H1 (cell line): ENCODE measurements around the gene PLPP4. TPM values are rescaled to one million over a fixed set of nuclear protein-coding genes. Genes with fewer than 3 reads are reported as not detected.
A peak's percentile ranks its signal among the peaks of the same experiment; 100 is the strongest.

Source experiments
- CTCF ChIA-PET: fragments of 300-600 bp; sonication (Branson Sonifier 250); formaldehyde crosslinking; loops from one replicate; lab custom pipeline; 2021; ENCODE audit not compliant: partially characterized antibody; lab: Charles Lee
- POLR2A ChIA-PET: fragments of 300-600 bp; sonication (Branson Sonifier 250); formaldehyde crosslinking; loops from one replicate; lab custom pipeline; 2021; ENCODE audit warnings: inconsistent platforms; ENCODE audit not compliant: partially characterized antibody; lab: Charles Lee
- DNase-seq, 2 experiments: peaks; one replicate each; pipeline versions ENCODE4 v3.0.0 to v3.0.0-alpha.2; 2010 to 2022; ENCODE audit warnings: low spot score in 2 of 2, low read depth in 1 of 2, mixed read lengths in 1 of 2
- FAIRE-seq: peaks from 2 replicates; lab custom pipeline; 2011; peaks lifted over from hg19 to GRCh38; lab: Jason Lieb, UNC
- H2AFZ ChIP-seq: 2 replicates; pipeline ENCODE4 v1.8.1; 2012; ENCODE audit warnings: low read length, inconsistent platforms
- H2AK5ac ChIP-seq: 2 replicates; pipeline ENCODE4 v1.6.1; 2013; ENCODE audit warnings: low read depth, low read length
- H2BK120ac ChIP-seq: replicated peaks from 2 replicates; pipeline ENCODE3; 2013; ENCODE audit warnings: low read depth, low read length, inconsistent platforms
- H2BK12ac ChIP-seq: 2 replicates; pipeline ENCODE4 v1.6.1; 2013; ENCODE audit warnings: low read depth, low read length
- H2BK15ac ChIP-seq: 2 replicates; pipeline ENCODE4 v1.6.1; 2013; ENCODE audit warnings: low read length
- H2BK20ac ChIP-seq: 2 replicates; pipeline ENCODE4 v1.6.1; 2013; ENCODE audit warnings: low read length
- H2BK5ac ChIP-seq: 2 replicates; pipeline ENCODE4 v1.6.1; 2013; ENCODE audit warnings: low read depth, low read length
- H3K14ac ChIP-seq: 2 replicates; pipeline ENCODE4 v1.6.1; 2013; ENCODE audit warnings: inconsistent platforms; ENCODE audit not compliant: insufficient read length
- H3K18ac ChIP-seq: 2 replicates; pipeline ENCODE4 v1.6.1; 2013; ENCODE audit warnings: low read length; ENCODE audit errors: extremely low read depth
- H3K23ac ChIP-seq: 2 replicates; pipeline ENCODE4 v1.6.1; 2013; ENCODE audit warnings: inconsistent platforms; ENCODE audit not compliant: insufficient read length
- H3K23me2 ChIP-seq: 2 replicates; pipeline ENCODE4 v1.6.1; 2013; ENCODE audit warnings: low read depth, low read length
- H3K27ac ChIP-seq: 2 replicates; pipeline ENCODE4 v1.6.1; 2011; ENCODE audit warnings: low read depth, low read length, inconsistent platforms
- H3K27me3 ChIP-seq, 4 experiments: replicated peaks in 1 of 4; 1 replicate in 1 of 4; 2 replicates in 3 of 4; pipeline versions ENCODE4 v1.6.1 to v1.8.1; 2011 to 2013; ENCODE audit warnings: low read length in 3 of 4, mild to moderate bottlenecking in 3 of 4, inconsistent platforms in 2 of 4, mixed read lengths in 2 of 4, moderate library complexity in 1 of 4; ENCODE audit not compliant: control insufficient read depth in 3 of 4, insufficient read depth in 3 of 4; ENCODE audit errors: extremely low read depth in 1 of 4
- H3K36me3 ChIP-seq, 4 experiments: 2 replicates each; pipeline versions ENCODE4 v1.6.1 to v1.8.1; 2011 to 2013; ENCODE audit warnings: mild to moderate bottlenecking in 4 of 4, low read length in 3 of 4, moderate library complexity in 2 of 4, control low read depth in 1 of 4, inconsistent platforms in 1 of 4; ENCODE audit not compliant: insufficient read depth in 4 of 4, control insufficient read depth in 2 of 4
- H3K4ac ChIP-seq: replicated peaks from 2 replicates; pipeline ENCODE3; 2013; ENCODE audit warnings: low read length, low read depth, mixed read lengths, inconsistent platforms; ENCODE audit not compliant: insufficient read length
- H3K4me1 ChIP-seq, 4 experiments: replicated peaks in 1 of 4; 1 replicate in 1 of 4; 2 replicates in 3 of 4; pipeline versions ENCODE4 v1.6.1 to v1.8.1; 2011 to 2013; ENCODE audit warnings: low read length in 3 of 4, inconsistent platforms in 2 of 4, mixed read lengths in 1 of 4; ENCODE audit not compliant: insufficient read depth in 4 of 4, control insufficient read depth in 3 of 4
- H3K4me2 ChIP-seq, 2 experiments: 2 replicates each; pipeline versions ENCODE4 v1.6.1 to v1.8.1; 2011 to 2013; ENCODE audit warnings: low read depth in 2 of 2, low read length in 2 of 2, control low read depth in 1 of 2, inconsistent platforms in 1 of 2, mild to moderate bottlenecking in 1 of 2; ENCODE audit not compliant: insufficient read depth in 1 of 2
- H3K4me3 ChIP-seq, 4 experiments: fragments of 200-600, 300-600 bp in 1 of 4; sonication (generic), shearing (Covaris generic), sonication (Bioruptor Twin) in 1 of 4; 2 replicates each; pipeline versions ENCODE4 v1.5.1 to v1.8.1; 2011 to 2016; ENCODE audit warnings: low read length in 4 of 4, low read depth in 3 of 4, control low read depth in 2 of 4, inconsistent platforms in 2 of 4, mild to moderate bottlenecking in 2 of 4, mixed read lengths in 1 of 4, moderate library complexity in 1 of 4; ENCODE audit not compliant: insufficient read depth in 2 of 4; ENCODE audit errors: extremely low read depth in 1 of 4
- H3K56ac ChIP-seq: replicated peaks from 2 replicates; pipeline ENCODE3; 2013; ENCODE audit warnings: low read depth, mild to moderate bottlenecking, mixed read lengths, low read length, inconsistent platforms; ENCODE audit not compliant: insufficient read length
- H3K79me1 ChIP-seq: 2 replicates; pipeline ENCODE4 v1.6.1; 2013; ENCODE audit warnings: low read depth, low read length, control low read depth
- H3K79me2 ChIP-seq, 2 experiments: 2 replicates each; pipeline versions ENCODE4 v1.6.1 to v1.8.1; 2012 to 2013; ENCODE audit warnings: low read length in 2 of 2, mild to moderate bottlenecking in 2 of 2, inconsistent platforms in 1 of 2; ENCODE audit not compliant: insufficient read depth in 2 of 2, control insufficient read depth in 1 of 2
- H3K9ac ChIP-seq, 4 experiments: replicated peaks in 1 of 4; 1 replicate in 1 of 4; 2 replicates in 3 of 4; pipeline versions ENCODE4 v1.6.1 to v1.8.1; 2011 to 2013; ENCODE audit warnings: low read depth in 3 of 4, low read length in 3 of 4, control low read depth in 2 of 4, mild to moderate bottlenecking in 2 of 4, moderate library complexity in 2 of 4, inconsistent platforms in 1 of 4; ENCODE audit errors: extremely low read depth in 1 of 4
- H3K9me3 ChIP-seq, 2 experiments: 2 replicates each; pipeline versions ENCODE4 v1.6.1 to v1.8.1; 2012 to 2013; ENCODE audit warnings: mild to moderate bottlenecking in 2 of 2, moderate library complexity in 2 of 2, control low read depth in 1 of 2, inconsistent platforms in 1 of 2, low read depth in 1 of 2, low read length in 1 of 2, mixed read lengths in 1 of 2; ENCODE audit not compliant: insufficient read depth in 2 of 2
- H4K20me1 ChIP-seq, 2 experiments: replicated peaks in 1 of 2; 2 replicates each; pipeline versions ENCODE3 to v1.8.1; 2011 to 2013; ENCODE audit warnings: inconsistent platforms in 2 of 2, low read length in 2 of 2, mild to moderate bottlenecking in 1 of 2; ENCODE audit not compliant: insufficient read depth in 2 of 2, control insufficient read depth in 1 of 2
- H4K5ac ChIP-seq: 2 replicates; pipeline ENCODE4 v1.6.1; 2013; ENCODE audit warnings: low read length, low read depth, mixed read lengths, inconsistent platforms; ENCODE audit not compliant: insufficient read length
- H4K8ac ChIP-seq: 2 replicates; pipeline ENCODE4 v1.8.0; 2013; ENCODE audit warnings: mild to moderate bottlenecking, moderate library complexity, low read length, inconsistent platforms; ENCODE audit not compliant: insufficient read depth; ENCODE audit errors: extremely low read depth
- H4K91ac ChIP-seq: replicated peaks from 2 replicates; pipeline ENCODE3; 2013; ENCODE audit warnings: low read length, mixed read lengths, inconsistent platforms; ENCODE audit not compliant: insufficient read length
- BCL11A ChIP-seq, 2 experiments: IDR thresholded peaks; one replicate each; pipeline ENCODE4 v1.6.1; 2011; ENCODE audit warnings: low read depth in 2 of 2, low read length in 2 of 2, mild to moderate bottlenecking in 2 of 2
- CHD2 ChIP-seq: IDR thresholded peaks from 2 replicates; pipeline ENCODE4 v1.6.1; 2012; ENCODE audit warnings: low read length, improper control_type of control experiment
- GABPA ChIP-seq: IDR thresholded peaks from 2 replicates; pipeline ENCODE4 v1.6.1; 2011; ENCODE audit warnings: mild to moderate bottlenecking, low read length, moderate library complexity, borderline replicate concordance; ENCODE audit not compliant: insufficient read depth
- KDM1A ChIP-seq: fragments of 200-600, 300-600 bp; sonication (generic); IDR thresholded peaks from 2 replicates; pipeline ENCODE4 v1.7.1; 2016; ENCODE audit warnings: mild to moderate bottlenecking, low read length, borderline replicate concordance
- MAFK ChIP-seq: IDR thresholded peaks from 2 replicates; pipeline ENCODE4 v1.6.1; 2012; ENCODE audit warnings: low read depth, mild to moderate bottlenecking, improper control_type of control experiment, low read length
- RNF2 ChIP-seq: fragments of 200-900, 300-1000 bp; sonication (generic); IDR thresholded peaks from 2 replicates; pipeline ENCODE4 v1.7.1; 2016; ENCODE audit warnings: borderline replicate concordance, low read depth, mild to moderate bottlenecking, antibody characterized with exemption, low read length; ENCODE audit not compliant: poor library complexity, severe bottlenecking; ENCODE audit errors: missing control alignments
- SP1 ChIP-seq: IDR thresholded peaks from 2 replicates; pipeline ENCODE4 v1.6.1; 2011; ENCODE audit warnings: low read depth, low read length
- ZNF274 ChIP-seq: IDR thresholded peaks from 2 replicates; pipeline ENCODE4 v1.7.0; 2012; ENCODE audit warnings: low read length, borderline replicate concordance; ENCODE audit errors: extremely low read depth
- WGBS, 2 experiments: shearing (Covaris generic) in 1 of 2; methylation state at CpG; one replicate each; pipeline versions ENCODE4 v1.1.6 to v1.1.7; 2013 to 2015; ENCODE audit warnings: low lambda C conversion rate in 2 of 2, mixed read lengths in 2 of 2, inconsistent platforms in 1 of 2, low coverage in 1 of 2, missing lambda C conversion rate in 1 of 2; ENCODE audit not compliant: insufficient replicate concordance in 2 of 2, insufficient coverage in 1 of 2, insufficient read length in 1 of 2; ENCODE audit errors: extremely low coverage in 1 of 2, missing lambda C conversion rate in 1 of 2; 5-methylcytosine and 5-hydroxymethylcytosine counted together
- polyA plus RNA-seq, 7 experiments: library from polyadenylated mRNA; depleted of rRNA in 3 of 7; stranded (reverse) in 5 of 7; unstranded in 2 of 7; fragments of >200 nt in 5 of 7; fragments of 200-250 nt in 2 of 7; gene quantifications; 1 replicate in 5 of 7; 2 replicates in 1 of 7; 4 replicates in 1 of 7; pipeline versions ENCODE4 v1.2.1 to v1.2.3, GENCODE V29; 2011 to 2013; ENCODE audit warnings: missing spikeins in 2 of 7, mixed read lengths in 2 of 7
- total RNA-seq: library from RNA; stranded (reverse); fragmentation: NEBNext Ultra II Directional; extraction: Animal tissue kit (Norgen Biotek cat#: 25700); gene quantifications from 2 replicates; pipeline ENCODE4 v1.2.1, GENCODE V29; 2021

The PLPP4 gene
- total and polyA plus RNA-seq, 2 of the 8 experiments (the other 6 are each of a cell fraction or from before 2014, with no cell fraction given) = 0.30 TPM; not detected in 1

DNA sequence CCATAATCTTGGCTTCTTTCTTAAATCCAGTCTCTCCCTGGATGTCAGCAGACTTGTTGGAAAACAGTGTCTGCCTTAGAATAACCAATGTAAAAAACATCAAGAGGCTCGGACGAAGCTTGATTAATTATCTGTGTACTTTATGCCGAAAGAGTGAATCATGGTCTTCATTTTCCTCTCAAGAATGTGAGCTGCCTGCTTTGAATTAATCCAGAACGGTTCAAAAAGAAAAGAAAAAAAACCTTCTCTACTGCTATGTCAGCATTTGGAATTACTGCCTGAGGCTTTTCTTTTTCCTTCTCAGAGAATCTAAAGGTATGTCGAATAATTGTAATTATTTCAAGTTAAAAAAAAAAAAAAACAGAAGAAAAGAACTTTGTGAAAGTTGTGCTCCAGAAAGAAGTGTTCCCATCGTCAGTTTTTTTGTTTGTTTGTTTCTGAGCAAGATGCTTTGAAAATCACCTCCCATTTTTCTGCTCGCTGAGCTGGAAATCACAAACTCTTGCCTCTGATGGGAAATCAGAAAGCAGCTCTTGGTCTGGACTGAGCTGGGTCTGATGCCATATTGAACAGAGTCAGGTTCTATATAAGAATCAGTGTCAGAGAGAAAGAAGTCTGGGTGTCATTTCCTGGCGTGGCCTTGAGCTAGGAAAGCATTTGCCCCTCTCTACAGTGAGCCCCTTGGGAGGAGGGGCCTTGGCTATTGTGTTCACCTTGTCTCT is 20.2 kb downstream of the PLPP4 start:
- no peak overlapping the region for H3K9ac ChIP-seq
- no peaks in the 10 kb centered on the region for H4K20me1 ChIP-seq
- no peak overlapping the region for H2BK5ac ChIP-seq
- H2BK15ac ChIP-seq = no peak overlapping the region
- H3K79me1 ChIP-seq = no peaks in the 10 kb centered on the region
- 91% methylated on average over 6 of the region's 8 CpGs; no CpG with 5 or more reads in 1 of the 2 experiments for WGBS, 2 experiments
- no peak for FAIRE-seq
- H2BK20ac ChIP-seq = no peak overlapping the region
- no peak overlapping the region for H2BK12ac ChIP-seq
- H4K5ac ChIP-seq = no peak overlapping the region
- no peaks in the 10 kb centered on the region for H3K36me3 ChIP-seq
- ChIA-PET POLR2A (no interaction called here), CTCF (interaction anchor here (0.8 to 1.6 kb wide), 2 partner anchors 54 to 347 kb away, joined by 3 read pairs; no protein-coding TSS in a partner anchor)
- H3K23me2 ChIP-seq = no peaks in the 10 kb centered on the region
- no peak overlapping the region for H3K18ac ChIP-seq
- H3K56ac ChIP-seq = no peak overlapping the region
- no peaks in the 10 kb centered on the region for H3K27me3 ChIP-seq
- no peak overlapping the region for H4K8ac ChIP-seq
- no peaks in the 10 kb centered on the region; a peak in 1 of 7 replicates for H3K4me1 ChIP-seq
- no peaks in the 10 kb centered on the region for H3K79me2 ChIP-seq
- no peak overlapping the region for H3K4ac ChIP-seq
- no peak overlapping the region for H4K91ac ChIP-seq
- no peak overlapping the region for H3K4me2 ChIP-seq
- no peak overlapping the region for H3K4me3 ChIP-seq
- H3K9me3 ChIP-seq = peaks cover 0 to 3% of the 10 kb centered on the region in 2 experiments; a peak in 2 of 4 replicates
- no peak overlapping the region for H3K14ac ChIP-seq
- H3K23ac ChIP-seq = peak overlapping the region; percentile 59
- no peak overlapping the region for H2BK120ac ChIP-seq
- TF ChIP-seq SP1 (no peak), BCL11A (IDR thresholded peaks at IDR 0.05; ENCODE audit: low read depth in 2 of 2, low read length in 2 of 2) (no peak), KDM1A (no peak), MAFK (no peak), RNF2 (no peak), GABPA (no peak), ZNF274 (no peak), CHD2 (no peak)
- no peak overlapping the region for H2AK5ac ChIP-seq
- H3K27ac ChIP-seq = no peak overlapping the region
- no peak for DNase-seq
- H2AFZ ChIP-seq = peak overlapping the region; percentile 8; the same call in 1 of the 2 replicates
